ENCODE results near the gene BCL10. TPM values are rescaled to one million over a fixed set of nuclear protein-coding genes. Genes with fewer than 3 reads are reported as not detected.

BCL10 gene
- total RNA-seq, 2 donors from 2014 or later: 17.3 to 18.4 TPM

DNA sequence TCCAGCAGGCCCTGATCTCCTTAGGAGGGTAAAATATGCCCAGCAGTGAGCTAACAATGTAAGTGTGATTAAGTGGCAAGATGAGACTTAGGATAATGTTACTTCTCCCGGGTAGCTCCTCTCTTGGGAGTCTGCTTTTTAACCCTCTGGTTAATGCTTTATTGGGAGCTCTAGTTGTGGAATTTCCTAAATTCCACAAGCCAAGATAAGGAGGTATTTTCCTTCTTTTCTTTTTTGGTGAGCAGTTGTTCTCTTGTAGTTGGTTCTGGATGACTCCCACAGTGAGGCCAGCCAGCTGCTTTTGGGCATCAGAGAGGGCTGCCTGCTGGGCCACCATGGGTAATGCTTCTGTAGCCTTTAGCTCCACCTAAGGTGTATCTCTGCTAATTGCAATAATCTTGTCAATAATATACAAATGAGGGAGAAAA lies 36.2 kb downstream of the BCL10 start:
- Histone ChIP-seq H3K36me3 (no peaks in the 10 kb centered on the region), H3K27ac (no peak overlapping the region), H3K9me3 (no peaks in the 10 kb centered on the region), H3K4me3 (no peak overlapping the region), H3K27me3 (replicated peaks; ENCODE audit: insufficient read depth) (no peaks in the 10 kb centered on the region), H3K4me1 (replicated peaks) (peaks cover 8% of the 10 kb centered on the region)
- WGBS: 10% methylated on average over 1 of the region's 1 CpG
- intact Hi-C loops (cut with DNase I): no loop called here
- DNase-seq (ENCODE audit: low spot score): no peak
- TF ChIP-seq POLR2AphosphoS5 (IDR thresholded peaks at IDR 0.05) (no peak), POLR2A (IDR thresholded peaks at IDR 0.05) (no peak), CTCF (IDR thresholded peaks at IDR 0.05) (no peak)

GRCh38 chr1:85237613-85238012 lies 38.8 kb downstream of the BCL10 start:
- Histone ChIP-seq H3K27ac (no peak overlapping the region), H3K4me3 (no peak overlapping the region), H3K9me3 (no peaks in the 10 kb centered on the region), H3K27me3 (replicated peaks; ENCODE audit: insufficient read depth) (no peaks in the 10 kb centered on the region), H3K36me3 (no peaks in the 10 kb centered on the region), H3K4me1 (replicated peaks) (peaks cover 8% of the 10 kb centered on the region)
- WGBS: 81% methylated on average over 1 of the region's 1 CpG
- DNase-seq (ENCODE audit: low spot score): no peak
- no peak for TF ChIP-seq POLR2AphosphoS5 (IDR thresholded peaks at IDR 0.05)
- no peak for TF ChIP-seq POLR2A (IDR thresholded peaks at IDR 0.05)
- no peak for TF ChIP-seq CTCF (IDR thresholded peaks at IDR 0.05)
- intact Hi-C loops (cut with DNase I): no loop called here

- 84% methylated on average over 8 of the region's 8 CpGs for WGBS
- no peak overlapping the region for H3K27ac ChIP-seq
- no peaks in the 10 kb centered on the region for H3K27me3 ChIP-seq (replicated peaks; ENCODE audit: insufficient read depth)
- H3K9me3 ChIP-seq: no peaks in the 10 kb centered on the region
- no peak overlapping the region for H3K4me3 ChIP-seq
- intact Hi-C loops (cut with DNase I): no loop called here
- no peak for DNase-seq (ENCODE audit: low spot score)
- no peaks in the 10 kb centered on the region for H3K36me3 ChIP-seq
- H3K4me1 ChIP-seq (replicated peaks): no peaks in the 10 kb centered on the region
- no peak for TF ChIP-seq CTCF (IDR thresholded peaks at IDR 0.05)
- no peak for TF ChIP-seq POLR2A (IDR thresholded peaks at IDR 0.05)
- TF ChIP-seq POLR2AphosphoS5 (IDR thresholded peaks at IDR 0.05): no peak
These were observed 46.0 kb downstream of the BCL10 start for GRCh38 chr1:85230305-85230977.

- H3K36me3 ChIP-seq: no peaks in the 10 kb centered on the region
- WGBS: 48% methylated on average over 6 of the region's 6 CpGs
- H3K27me3 ChIP-seq (replicated peaks; ENCODE audit: insufficient read depth): no peaks in the 10 kb centered on the region
- intact Hi-C loops (cut with DNase I): no loop called here
- no peak overlapping the region for H3K27ac ChIP-seq
- H3K9me3 ChIP-seq: no peaks in the 10 kb centered on the region
- no peak for DNase-seq (ENCODE audit: low spot score)
- no peak overlapping the region for H3K4me3 ChIP-seq
- no peaks in the 10 kb centered on the region for H3K4me1 ChIP-seq (replicated peaks)
- TF ChIP-seq POLR2A (IDR thresholded peaks at IDR 0.05) (no peak), POLR2AphosphoS5 (IDR thresholded peaks at IDR 0.05) (no peak), CTCF (IDR thresholded peaks at IDR 0.05) (no peak)
These were observed 46.8 kb downstream of the BCL10 start for GRCh38 chr1:85229574-85230097.

DNA sequence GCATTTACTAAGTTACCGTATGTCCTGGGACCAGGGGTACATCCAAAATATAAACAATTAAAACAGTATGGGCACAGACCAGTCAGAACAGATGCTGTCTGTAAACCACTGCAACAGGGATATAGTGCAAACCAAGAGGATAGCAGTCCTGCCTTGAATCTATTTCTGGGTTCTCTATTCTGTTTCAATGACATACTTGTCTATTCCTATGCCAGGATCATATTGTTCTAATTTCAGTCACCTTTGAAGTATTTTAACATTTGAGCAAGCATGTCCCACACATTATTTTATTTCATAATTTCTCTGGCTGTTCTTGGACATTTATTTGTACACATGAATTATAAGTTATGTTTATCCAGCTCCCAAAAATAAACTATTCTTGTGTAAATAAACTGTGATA lies 47.5 kb downstream of the BCL10 start:
- H3K4me3 ChIP-seq: no peak overlapping the region
- H3K27ac ChIP-seq: no peak overlapping the region
- intact Hi-C loops (cut with DNase I): no loop called here
- no peaks in the 10 kb centered on the region for H3K27me3 ChIP-seq (replicated peaks; ENCODE audit: insufficient read depth)
- no peaks in the 10 kb centered on the region for H3K36me3 ChIP-seq
- TF ChIP-seq POLR2A (IDR thresholded peaks at IDR 0.05): no peak
- no peak for TF ChIP-seq CTCF (IDR thresholded peaks at IDR 0.05)
- TF ChIP-seq POLR2AphosphoS5 (IDR thresholded peaks at IDR 0.05): no peak
- no peak for DNase-seq (ENCODE audit: low spot score)
- H3K4me1 ChIP-seq (replicated peaks): no peaks in the 10 kb centered on the region
- WGBS: 68% methylated on average over 1 of the region's 1 CpG
- H3K9me3 ChIP-seq: no peaks in the 10 kb centered on the region

Measured in prostate gland (tissue), 2 donors.